ENCODE data around the gene HDHD3. TPM values are rescaled to one million over a fixed set of nuclear protein-coding genes. Genes with fewer than 3 reads are reported as not detected.
"Not testable (repeated sequence)": the region's sequence is repeated elsewhere in the genome, so short reads cannot be mapped to it uniquely, and the experiment has no call there.

The HDHD3 gene, protein sequence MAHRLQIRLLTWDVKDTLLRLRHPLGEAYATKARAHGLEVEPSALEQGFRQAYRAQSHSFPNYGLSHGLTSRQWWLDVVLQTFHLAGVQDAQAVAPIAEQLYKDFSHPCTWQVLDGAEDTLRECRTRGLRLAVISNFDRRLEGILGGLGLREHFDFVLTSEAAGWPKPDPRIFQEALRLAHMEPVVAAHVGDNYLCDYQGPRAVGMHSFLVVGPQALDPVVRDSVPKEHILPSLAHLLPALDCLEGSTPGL
- 48.0 TPM for polyA plus RNA-seq

- no peaks in the 10 kb centered on the region for H3K36me3 Mint-ChIP-seq
- no peaks in the 10 kb centered on the region for H3K9me3 Mint-ChIP-seq
- no peaks in the 10 kb centered on the region for H3K27me3 Mint-ChIP-seq
- peak within 1 kb of the TSS; percentile 86 to 97 (median 93) for H3K4me3 Mint-ChIP-seq
- H3K4me1 Mint-ChIP-seq = peaks cover 14 to 21% (median 16%) of the 10 kb centered on the region in 3 donors
- H3K27ac Mint-ChIP-seq = peak within 1 kb of the TSS; percentile 72 to 89 (median 83)
Observed at GRCh38 chr9:113376634-113377567, at the start of gene HDHD3. Gene HDHD3 (minus strand): TSS chr9:113376986. CDS start chr9:113374354, 2,632 bp downstream.

DNA sequence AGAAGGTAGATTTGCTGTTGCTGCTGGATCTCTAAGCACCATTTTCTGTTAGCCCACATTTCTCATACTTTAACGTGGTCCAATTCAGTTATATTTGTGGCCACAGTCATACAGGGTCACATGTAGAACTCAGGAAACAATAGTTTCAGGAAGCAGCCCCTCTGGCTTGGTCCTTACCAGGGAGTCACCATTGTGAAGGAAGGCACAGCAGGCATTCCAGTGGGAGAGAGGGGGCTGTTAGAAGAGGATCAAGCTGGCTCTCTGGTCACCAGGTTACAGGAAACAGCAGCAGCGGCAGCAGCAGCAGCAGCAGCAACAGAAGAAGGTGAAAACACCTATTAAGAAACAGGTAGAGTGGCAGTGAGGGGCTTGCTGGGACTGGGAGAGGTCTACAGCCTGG is 48.3 kb upstream of the HDHD3 start:
- Mint-ChIP-seq H3K36me3 (no peaks in the 10 kb centered on the region), H3K4me3 (no peak overlapping the region), H3K27me3 (peaks cover 4% of the 10 kb centered on the region), H3K27ac (no peak overlapping the region), H3K9me3 (no peaks in the 10 kb centered on the region), H3K4me1 (no peaks in the 10 kb centered on the region)

DNA sequence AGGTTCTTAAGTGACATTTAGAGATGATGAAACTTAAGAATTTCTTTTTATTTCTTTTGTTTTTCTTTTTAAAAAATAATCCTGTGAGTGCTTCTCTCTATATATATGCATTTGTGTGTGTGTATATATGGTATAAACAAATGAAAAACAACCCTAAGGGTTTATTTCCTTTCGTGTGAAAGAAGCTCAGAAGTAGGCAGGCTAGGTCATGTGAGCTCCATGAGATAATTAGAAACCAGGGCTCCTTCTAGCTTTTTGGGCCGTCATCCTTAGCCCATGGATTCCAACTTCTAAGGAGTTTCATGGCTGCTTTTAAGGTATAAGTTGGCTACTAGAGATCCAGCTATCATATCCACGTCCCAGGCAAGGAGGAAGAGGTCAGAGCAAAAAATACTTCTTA is 44.9 kb upstream of the HDHD3 start:
- no peaks in the 10 kb centered on the region for H3K9me3 Mint-ChIP-seq
- H3K27me3 Mint-ChIP-seq = peaks cover 4% of the 10 kb centered on the region
- no peaks in the 10 kb centered on the region for H3K36me3 Mint-ChIP-seq
- no peaks in the 10 kb centered on the region for H3K4me1 Mint-ChIP-seq
- H3K4me3 Mint-ChIP-seq = peak overlapping the region in 1 of 4 donors; percentile 32
- H3K27ac Mint-ChIP-seq = no peak overlapping the region

GRCh38 chr9:113417370-113417769 is 40.6 kb upstream of the HDHD3 start:
- no peaks in the 10 kb centered on the region for H3K36me3 Mint-ChIP-seq
- H3K27ac Mint-ChIP-seq = no peak overlapping the region
- no peaks in the 10 kb centered on the region for H3K27me3 Mint-ChIP-seq
- H3K9me3 Mint-ChIP-seq = no peaks in the 10 kb centered on the region
- no peak overlapping the region for H3K4me3 Mint-ChIP-seq
- H3K4me1 Mint-ChIP-seq = no peaks in the 10 kb centered on the region

- no peaks in the 10 kb centered on the region for H3K36me3 Mint-ChIP-seq
- H3K9me3 Mint-ChIP-seq = no peaks in the 10 kb centered on the region
- H3K4me1 Mint-ChIP-seq = peaks cover 0 to 1% (median 0%) of the 10 kb centered on the region in 3 donors
- H3K27ac Mint-ChIP-seq = no peak overlapping the region
- H3K4me3 Mint-ChIP-seq = no peak overlapping the region
- H3K27me3 Mint-ChIP-seq = no peaks in the 10 kb centered on the region
Observed at GRCh38 chr9:113416149-113416721, 39.4 kb upstream of the HDHD3 start.

DNA sequence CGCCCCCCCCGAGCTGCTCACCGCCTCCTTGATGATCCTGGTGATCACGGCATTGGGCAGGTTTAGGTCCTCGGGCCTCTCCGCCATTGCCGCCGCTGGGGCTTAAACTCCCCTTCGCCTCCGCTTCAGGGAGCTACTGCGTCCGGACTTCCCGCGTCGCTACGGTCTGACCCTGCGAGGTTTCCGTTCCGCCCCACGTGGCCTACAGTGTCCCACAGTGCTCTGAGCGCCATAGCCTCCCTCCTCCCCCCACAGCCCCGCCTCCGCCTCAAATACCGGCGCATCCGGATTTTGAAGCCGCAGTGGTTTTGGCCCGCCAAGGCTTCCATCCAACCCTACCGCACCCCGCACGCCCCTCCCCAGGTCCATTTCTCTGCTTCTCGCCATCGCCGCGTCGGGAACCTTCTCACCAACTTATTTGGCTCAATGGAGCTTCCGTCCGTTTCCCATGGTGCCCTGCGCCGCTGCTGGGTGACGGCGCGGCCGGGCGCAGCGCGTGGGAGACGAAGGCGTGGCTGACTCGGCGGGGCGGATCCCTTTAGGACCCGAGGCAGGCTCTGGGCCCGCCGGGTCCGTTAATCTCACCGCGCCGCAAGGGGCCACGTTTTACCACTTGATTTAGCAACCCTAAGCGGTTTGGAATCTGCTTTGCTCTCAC is 33.5 kb upstream of the HDHD3 start, which contains the start of the genes C9orf43 and POLE3:
Gene C9orf43 (plus strand): TSS at position 541 of the 658 bp plus-strand sequence. CDS start 2,747 bp downstream, outside the sequence.
Gene POLE3 (minus strand): TSS at position 469 of the 658 bp plus-strand sequence. CDS start 382 bp downstream, at position 87.
- Mint-ChIP-seq H3K36me3 (no peaks in the 10 kb centered on the region), H3K4me3 (peak within 1 kb of the TSS; percentile 86 to 100 (median 98)), H3K27ac (peak within 1 kb of the TSS; percentile 92 to 100 (median 100)), H3K27me3 (no peaks in the 10 kb centered on the region), H3K9me3 (no peaks in the 10 kb centered on the region), H3K4me1 (peaks cover 7 to 22% (median 9%) of the 10 kb centered on the region in 3 donors)

DNA sequence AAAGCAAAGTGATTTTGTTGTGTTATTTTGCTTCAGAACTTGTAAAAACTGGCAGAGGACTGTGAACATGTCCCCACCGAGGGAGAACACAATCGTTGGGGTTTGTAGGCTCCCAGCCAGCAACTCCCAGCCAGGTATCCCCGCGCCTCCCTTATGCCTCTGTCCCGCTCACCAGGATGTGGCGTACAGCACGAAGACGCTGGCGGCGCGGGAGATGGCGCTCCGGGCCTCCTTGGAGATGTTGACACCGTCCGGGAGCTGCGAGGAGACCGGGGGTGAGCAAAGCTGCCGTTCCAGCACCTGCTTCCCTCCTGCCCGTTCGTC is 33.1 kb upstream of the HDHD3 start:
- Mint-ChIP-seq H3K36me3 (no peaks in the 10 kb centered on the region), H3K27ac (peak overlapping the region; percentile 92 to 100 (median 100)), H3K9me3 (no peaks in the 10 kb centered on the region), H3K4me1 (peaks cover 7 to 22% (median 9%) of the 10 kb centered on the region in 3 donors), H3K4me3 (peak overlapping the region; percentile 86 to 100 (median 98)), H3K27me3 (no peaks in the 10 kb centered on the region)

DNA sequence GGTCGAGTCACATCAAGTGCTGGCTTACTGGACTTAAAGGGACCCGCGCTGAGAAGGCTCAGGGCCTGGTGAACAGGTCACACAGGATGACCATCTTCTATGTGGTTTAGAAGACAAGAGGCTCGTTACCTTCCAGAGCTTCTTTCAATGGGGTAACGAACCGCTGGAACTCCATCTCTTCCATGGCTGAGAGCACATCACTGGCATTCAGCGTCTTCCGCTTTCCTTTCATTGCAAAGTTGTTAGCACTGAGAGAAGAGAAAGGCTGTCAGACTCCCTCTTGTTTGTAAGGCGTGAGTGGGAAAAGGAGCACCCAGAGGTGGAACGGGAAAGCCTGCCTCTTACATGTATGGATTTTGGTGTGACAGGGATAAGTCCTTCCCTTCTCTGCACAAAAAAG is 32.7 kb upstream of the HDHD3 start:
- peak overlapping the region; percentile 86 to 100 (median 98) for H3K4me3 Mint-ChIP-seq
- no peaks in the 10 kb centered on the region for H3K9me3 Mint-ChIP-seq
- peak overlapping the region; percentile 92 to 100 (median 100) for H3K27ac Mint-ChIP-seq
- H3K27me3 Mint-ChIP-seq = no peaks in the 10 kb centered on the region
- peaks cover 7 to 22% (median 9%) of the 10 kb centered on the region in 3 donors for H3K4me1 Mint-ChIP-seq
- H3K36me3 Mint-ChIP-seq = no peaks in the 10 kb centered on the region

- Mint-ChIP-seq H3K4me3 (peak overlapping the region; percentile 28 to 86 (median 52)), H3K27ac (peak overlapping the region; percentile 5 to 86 (median 65)), H3K4me1 (peaks cover 7 to 22% (median 9%) of the 10 kb centered on the region in 3 donors)
- H3K9me3 Mint-ChIP-seq, H3K36me3 Mint-ChIP-seq, H3K27me3 Mint-ChIP-seq: not testable (repeated sequence)
Observed at GRCh38 chr9:113406873-113407511, 30.2 kb upstream of the HDHD3 start.

DNA sequence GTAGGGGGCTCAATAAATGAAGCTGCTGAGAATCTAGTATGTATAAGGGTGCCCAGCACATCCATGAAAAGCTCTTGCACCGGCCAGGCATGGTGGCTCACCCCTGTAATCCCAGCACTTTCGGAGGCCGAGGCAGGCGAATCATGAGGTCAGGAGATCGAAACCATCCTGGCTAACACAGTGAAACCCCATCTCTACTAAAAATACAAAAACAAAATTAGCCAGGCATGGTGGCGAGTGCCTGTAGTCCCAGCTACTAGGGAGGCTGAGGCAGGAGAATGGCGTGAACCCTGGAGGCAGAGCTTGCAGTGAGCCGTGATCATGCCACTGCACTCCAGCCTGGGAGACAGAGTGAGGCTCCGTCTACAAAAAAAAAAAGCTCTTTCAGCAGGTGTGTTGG is 29.6 kb upstream of the HDHD3 start:
- Mint-ChIP-seq H3K4me1 (peaks cover 9 to 26% (median 15%) of the 10 kb centered on the region in 3 donors), H3K27ac (peak overlapping the region in 2 of 3 donors; percentile 65 to 86)
- H3K9me3 Mint-ChIP-seq, H3K4me3 Mint-ChIP-seq, H3K27me3 Mint-ChIP-seq, H3K36me3 Mint-ChIP-seq: not testable (repeated sequence)

- no peaks in the 10 kb centered on the region for H3K9me3 Mint-ChIP-seq
- H3K27me3 Mint-ChIP-seq = no peaks in the 10 kb centered on the region
- H3K4me1 Mint-ChIP-seq = peaks cover 13 to 22% (median 15%) of the 10 kb centered on the region in 3 donors
- H3K36me3 Mint-ChIP-seq = no peaks in the 10 kb centered on the region
- H3K4me3 Mint-ChIP-seq = peak overlapping the region in 2 of 4 donors; percentile 45 to 69
- peak overlapping the region in 1 of 3 donors; percentile 58 for H3K27ac Mint-ChIP-seq
Observed at GRCh38 chr9:113403646-113404045, 26.9 kb upstream of the HDHD3 start.

- H3K27me3 Mint-ChIP-seq = no peaks in the 10 kb centered on the region
- H3K9me3 Mint-ChIP-seq = no peaks in the 10 kb centered on the region
- H3K36me3 Mint-ChIP-seq = no peaks in the 10 kb centered on the region
- peaks cover 9 to 11% (median 9%) of the 10 kb centered on the region in 3 donors for H3K4me1 Mint-ChIP-seq
- H3K4me3 Mint-ChIP-seq = peak within 1 kb of the TSS; percentile 89 to 98 (median 96)
- peak within 1 kb of the TSS; percentile 15 to 89 (median 86) for H3K27ac Mint-ChIP-seq
Observed at GRCh38 chr9:113401027-113401792, 24.4 kb upstream of the HDHD3 start, which contains the start of gene ALAD. Gene ALAD (minus strand): TSS chr9:113401284. CDS start chr9:113393559, 7,725 bp downstream.

GRCh38 chr9:113399646-113400200 is 22.9 kb upstream of the HDHD3 start:
- Mint-ChIP-seq H3K27me3 (no peaks in the 10 kb centered on the region), H3K36me3 (peaks cover 3% of the 10 kb centered on the region), H3K4me1 (peaks cover 9 to 11% (median 9%) of the 10 kb centered on the region in 3 donors), H3K27ac (peak overlapping the region in 2 of 3 donors; percentile 57 to 62), H3K9me3 (no peaks in the 10 kb centered on the region), H3K4me3 (peak overlapping the region; percentile 73 to 82 (median 78))

Data from IgD-negative memory B cell (primary cell).